GM13976 (cell line): ENCODE results near the gene RGS13.

Experiments used
- DNase-seq: peaks from one replicate; pipeline ENCODE4 v3.0.0; 2012; ENCODE audit warnings: low spot score
- CTCF ChIP-seq: IDR thresholded peaks from 2 replicates; pipeline ENCODE4 v1.5.1; 2012; ENCODE audit warnings: borderline replicate concordance, mild to moderate bottlenecking; ENCODE audit not compliant: insufficient read depth; ENCODE audit errors: extremely low read depth, missing control alignments, control extremely low read depth
- in situ Hi-C: fragments of 300-500 bp; cut with MboI; formaldehyde crosslinking; loops from one replicate; pipeline ENCODE4 v1.12.0; 2022; ENCODE audit warnings: low sequenced_read_pairs, mixed read lengths, inconsistent platforms; ENCODE audit not compliant: unreplicated experiment

Gene RGS13

DNA sequence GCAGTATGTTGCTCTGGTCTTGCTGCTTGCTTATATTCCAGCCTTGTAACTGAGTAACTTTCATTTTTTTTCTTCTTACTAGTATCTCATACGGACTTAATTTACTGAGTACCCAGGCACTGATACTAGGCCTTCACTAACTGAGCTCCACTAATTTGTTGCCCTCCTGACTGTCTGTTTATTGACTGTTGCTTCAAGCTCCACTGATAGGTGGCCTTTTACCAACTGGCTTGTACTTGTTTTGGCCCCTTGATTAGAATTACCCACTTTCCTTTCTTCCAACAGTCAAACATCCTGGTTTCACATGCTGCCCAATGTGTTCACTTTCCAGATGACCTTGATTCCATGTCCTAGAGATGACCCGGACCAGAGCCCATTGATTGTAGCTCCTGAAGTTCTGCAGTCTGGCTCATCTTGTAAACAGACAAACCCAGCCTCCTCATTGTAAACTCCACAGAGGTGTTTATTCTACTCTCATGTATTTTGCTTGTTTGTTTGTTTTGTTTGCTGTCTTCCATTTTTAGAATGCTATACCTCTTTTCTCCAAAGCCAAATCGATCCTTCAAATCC, 32.6 kb upstream of the RGS13 start:
- in situ Hi-C loops = no loop called here
- DNase-seq = no peak
- no peak for TF ChIP-seq CTCF

DNA sequence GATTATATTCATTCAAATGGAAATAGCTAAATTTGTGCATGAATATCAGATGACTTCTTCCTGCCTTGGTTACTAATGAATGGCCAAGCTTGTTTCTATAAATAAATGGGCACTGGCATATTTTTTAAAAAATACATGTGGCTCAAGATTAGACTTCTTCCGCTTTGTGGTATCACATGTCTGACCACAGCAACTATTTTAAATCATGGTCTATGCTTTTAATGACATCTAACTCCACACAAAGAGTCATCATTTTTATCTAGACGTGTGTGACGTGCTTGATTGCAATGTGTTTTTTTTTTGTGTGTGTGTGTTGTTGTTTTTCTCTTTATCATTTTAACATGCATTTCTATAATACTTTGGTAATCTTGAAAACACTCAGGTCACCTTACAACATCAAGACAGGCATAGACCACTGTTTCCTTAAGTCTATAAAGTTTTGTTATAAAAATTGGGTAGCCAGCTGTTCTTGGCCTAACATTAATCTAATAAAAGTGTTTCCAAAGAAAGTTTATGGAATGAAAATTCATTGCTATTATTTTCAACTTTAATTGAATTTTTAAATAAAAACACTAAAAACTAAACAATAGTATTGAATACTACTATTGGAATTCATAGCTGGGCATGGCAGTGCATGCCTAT, 30.8 kb upstream of the RGS13 start:
- TF ChIP-seq CTCF = no peak
- in situ Hi-C loops = loop anchor here (5.0 kb wide), 1 partner anchor 133 kb away; no protein-coding TSS in a partner anchor
- no peak for DNase-seq

DNA sequence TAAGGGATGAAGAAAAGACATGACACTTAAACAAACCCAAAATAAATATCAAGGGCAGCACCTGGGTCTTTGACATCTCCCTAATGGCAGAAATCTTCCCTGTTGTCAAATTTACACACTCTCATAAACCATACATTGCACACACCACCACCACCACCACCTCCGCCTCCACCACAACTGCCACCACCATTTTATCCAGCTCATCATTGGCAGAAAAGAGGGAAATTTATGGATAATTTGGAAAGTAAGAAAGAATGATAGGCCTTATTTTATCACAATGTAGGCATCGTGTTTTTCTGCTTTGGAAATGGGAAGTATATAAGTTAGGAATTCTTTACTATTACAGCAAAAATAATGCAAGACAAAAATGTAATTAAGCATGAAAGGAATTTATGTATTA, 27.3 kb upstream of the RGS13 start:
- no peak for TF ChIP-seq CTCF
- no peak for DNase-seq

DNA sequence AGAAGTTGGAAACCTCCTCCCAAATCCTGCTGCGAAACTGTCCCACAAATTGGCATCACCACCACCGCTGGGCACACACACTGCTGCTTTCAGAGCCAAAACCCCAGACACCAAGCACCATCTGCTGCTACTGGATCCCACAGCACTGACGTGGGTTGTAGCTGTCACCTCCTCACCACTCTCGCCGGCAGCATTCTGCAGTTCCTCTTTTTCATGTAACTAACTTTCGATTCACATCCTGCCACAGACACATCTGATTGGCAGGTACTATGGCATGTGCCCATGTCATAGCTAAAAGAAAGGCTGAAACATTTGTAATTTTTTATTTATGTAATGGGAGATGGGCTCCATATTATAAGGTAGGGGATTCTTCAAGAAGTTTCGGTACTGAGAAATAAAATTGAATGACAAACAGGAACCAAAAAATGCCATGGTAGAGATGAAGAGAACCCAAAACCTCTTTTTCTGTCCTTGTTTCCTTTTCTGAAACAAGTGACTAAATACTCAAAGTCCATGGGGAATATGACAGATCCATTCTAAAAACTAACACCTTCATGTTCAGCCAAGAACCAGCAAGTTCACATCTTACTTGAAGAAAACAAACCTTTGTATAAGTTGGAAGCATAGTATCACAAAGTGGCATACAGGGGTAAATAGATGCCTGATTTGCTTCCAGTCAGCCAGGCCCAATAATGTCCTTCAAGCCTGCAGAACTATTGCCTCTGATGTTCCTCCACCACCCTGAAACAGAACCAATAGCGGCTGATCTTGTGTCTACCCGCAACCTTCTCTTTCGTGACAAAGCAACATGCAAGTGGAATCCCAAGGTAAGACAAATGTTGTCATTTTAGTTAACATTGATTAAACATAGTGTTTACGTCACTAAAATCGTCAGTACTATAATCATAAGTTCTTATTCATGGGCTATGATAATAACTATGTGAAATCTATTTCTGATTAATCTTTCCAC, 26.6 kb upstream of the RGS13 start:
- DNase-seq = peak; percentile 64
- in situ Hi-C loops = loop anchor here (5.0 kb wide), 1 partner anchor 137 kb away; no protein-coding TSS in a partner anchor
- TF ChIP-seq CTCF = peak; percentile 39

More for the DNA sequence above, 27.3 kb upstream of the RGS13 start:
- in situ Hi-C loops = loop anchor here (5.0 kb wide), 1 partner anchor 136 kb away; no protein-coding TSS in a partner anchor

- in situ Hi-C loops = no loop called here
These were observed 25.6 kb upstream of the RGS13 start for GRCh38 chr1:192610112-192610889.

More at GRCh38 chr1:192610112-192610889, 25.6 kb upstream of the RGS13 start:
- no peak for TF ChIP-seq CTCF
- DNase-seq = peak; percentile 26
